Glutamatergic neuron (in vitro differentiated cells): ENCODE results near the gene BBLN. TPM values are rescaled to one million over a fixed set of nuclear protein-coding genes. Genes with fewer than 3 reads are reported as not detected.

Source experiments
- DNase-seq: peaks from one replicate; pipeline ENCODE4 v3.0.0; 2022
- H3K27ac Mint-ChIP-seq: one replicate; pipeline ENCODE4 v1.8.0; 2020; ENCODE audit warnings: mild to moderate bottlenecking, mixed read lengths, inconsistent platforms; ENCODE audit not compliant: unreplicated experiment
- H3K27me3 Mint-ChIP-seq: one replicate; pipeline ENCODE4 v1.8.0; 2020; ENCODE audit warnings: mild to moderate bottlenecking, moderate library complexity, mixed read lengths, inconsistent platforms; ENCODE audit not compliant: unreplicated experiment
- H3K36me3 Mint-ChIP-seq: one replicate; pipeline ENCODE4 v1.8.0; 2020; ENCODE audit warnings: mild to moderate bottlenecking, mixed read lengths, inconsistent platforms; ENCODE audit not compliant: unreplicated experiment
- H3K4me1 Mint-ChIP-seq: one replicate; pipeline ENCODE4 v1.8.0; 2020; ENCODE audit warnings: mild to moderate bottlenecking, low read depth, mixed read lengths, inconsistent platforms; ENCODE audit not compliant: unreplicated experiment
- H3K4me3 Mint-ChIP-seq: one replicate; pipeline ENCODE4 v1.8.0; 2020; ENCODE audit warnings: mild to moderate bottlenecking, mixed read lengths, inconsistent platforms; ENCODE audit not compliant: unreplicated experiment
- H3K9me3 Mint-ChIP-seq: one replicate; pipeline ENCODE4 v1.8.0; 2020; ENCODE audit warnings: mild to moderate bottlenecking, moderate library complexity, mixed read lengths, inconsistent platforms; ENCODE audit not compliant: unreplicated experiment
- CTCF ChIP-seq: fragments of 200-600 bp; sonication (generic); IDR thresholded peaks from one replicate; pipeline ENCODE4 v1.5.0; 2021; ENCODE audit not compliant: partially characterized antibody, unreplicated experiment
- total RNA-seq: library from RNA; stranded (reverse); fragmentation: NEBNext Ultra II Directional; extraction: Animal tissue kit (Norgen Biotek cat#: 25700); gene quantifications from one replicate; pipeline ENCODE4 v1.2.1, GENCODE V29; 2021; ENCODE audit not compliant: unreplicated experiment

BBLN gene
- total RNA-seq, 1 donor from 2014 or later = 147 TPM

DNA sequence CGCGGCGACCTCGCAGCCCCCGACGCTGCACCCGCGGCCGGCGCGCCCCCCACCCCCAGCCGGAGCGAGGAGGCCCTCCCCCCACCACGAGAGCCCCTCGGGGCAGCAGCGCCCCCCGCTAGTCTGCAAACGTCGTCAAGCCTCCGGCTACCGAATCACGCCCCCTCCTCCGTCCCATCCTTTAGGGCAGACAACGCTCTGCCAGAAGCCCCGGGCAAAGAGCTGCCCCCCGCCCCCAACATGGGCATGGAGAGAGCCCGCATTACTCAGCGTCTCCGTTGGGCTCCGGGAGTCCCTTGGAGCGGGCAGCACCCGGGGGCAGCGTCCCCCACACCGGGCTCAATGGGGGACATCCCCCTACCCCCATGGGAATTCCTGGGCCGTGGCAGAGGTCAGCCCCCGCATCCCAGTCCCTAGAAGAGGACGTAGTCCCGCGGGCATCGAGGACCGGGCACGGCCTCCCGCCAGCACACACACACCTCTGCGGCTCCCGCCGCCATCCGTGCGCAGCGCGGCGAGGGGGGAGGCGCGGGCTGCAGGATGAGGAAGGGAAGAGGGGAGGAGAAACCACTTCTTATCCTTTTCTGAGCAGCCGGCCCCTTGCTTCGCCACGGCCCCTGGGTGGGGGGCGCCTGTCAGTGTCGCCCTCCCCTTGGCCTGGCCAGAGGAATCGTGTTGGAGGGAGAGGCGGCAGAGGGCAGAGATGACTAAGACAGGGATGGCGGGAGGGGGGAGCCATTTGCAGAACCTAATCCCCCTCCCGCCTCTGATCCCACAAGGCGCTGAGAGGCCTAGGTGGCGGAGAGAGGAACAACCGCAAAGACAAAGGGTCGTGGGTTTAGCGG lies 43.9 kb downstream of the BBLN start:
- no peaks in the 10 kb centered on the region for H3K36me3 Mint-ChIP-seq
- no peak for TF ChIP-seq CTCF
- peak overlapping the region; percentile 97 for H3K27ac Mint-ChIP-seq
- peaks cover 17% of the 10 kb centered on the region for H3K4me1 Mint-ChIP-seq
- peaks cover 13% of the 10 kb centered on the region for H3K27me3 Mint-ChIP-seq
- H3K4me3 Mint-ChIP-seq = peak overlapping the region; percentile 93
- peaks cover 9% of the 10 kb centered on the region for H3K9me3 Mint-ChIP-seq
- DNase-seq = peak; percentile 75

- Mint-ChIP-seq H3K4me3 (peak overlapping the region; percentile 93), H3K27me3 (peaks cover 13% of the 10 kb centered on the region), H3K4me1 (peaks cover 17% of the 10 kb centered on the region), H3K27ac (peak overlapping the region; percentile 97), H3K36me3 (no peaks in the 10 kb centered on the region), H3K9me3 (peaks cover 9% of the 10 kb centered on the region)
- peak; percentile 49 for DNase-seq
- TF ChIP-seq CTCF = no peak
Measured at GRCh38 chr9:128204858-128205257, 44.8 kb downstream of the BBLN start.

GRCh38 chr9:128205296-128205944 lies 45.4 kb downstream of the BBLN start:
- no peak for DNase-seq
- H3K27me3 Mint-ChIP-seq = peaks cover 13% of the 10 kb centered on the region
- H3K4me1 Mint-ChIP-seq = peaks cover 17% of the 10 kb centered on the region
- no peaks in the 10 kb centered on the region for H3K36me3 Mint-ChIP-seq
- no peak for TF ChIP-seq CTCF
- H3K4me3 Mint-ChIP-seq = peak overlapping the region; percentile 93
- peaks cover 9% of the 10 kb centered on the region for H3K9me3 Mint-ChIP-seq
- peak overlapping the region; percentile 97 for H3K27ac Mint-ChIP-seq

DNA sequence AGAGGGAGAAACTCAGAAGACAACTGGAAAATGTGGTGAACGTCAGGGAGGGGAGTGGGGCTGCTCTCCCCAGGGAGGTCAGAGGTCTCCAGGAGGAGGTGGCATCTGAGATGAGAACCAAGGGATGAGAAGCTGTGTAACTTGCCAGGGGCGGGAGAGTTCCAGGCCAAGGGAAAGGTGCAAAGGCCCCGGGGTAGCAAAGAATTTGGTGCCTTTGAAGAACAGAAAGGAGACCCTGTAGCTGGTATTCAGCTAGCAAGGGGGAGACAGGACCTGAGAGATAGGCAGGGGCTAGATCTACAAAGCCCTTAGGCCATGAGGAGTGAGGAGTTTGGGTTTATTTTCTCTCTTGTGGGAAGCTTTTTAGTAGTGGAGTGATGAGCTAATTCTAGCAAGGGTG lies 46.4 kb downstream of the BBLN start:
- Mint-ChIP-seq H3K4me3 (peak overlapping the region; percentile 26), H3K36me3 (no peaks in the 10 kb centered on the region), H3K9me3 (peaks cover 9% of the 10 kb centered on the region), H3K27ac (peak overlapping the region; percentile 80), H3K27me3 (peaks cover 13% of the 10 kb centered on the region), H3K4me1 (peaks cover 17% of the 10 kb centered on the region)
- no peak for TF ChIP-seq CTCF
- DNase-seq = no peak
